GM19455 (cell line): ENCODE data around the gene HCN1.
"Not testable (repeated sequence)": the region's sequence is repeated elsewhere in the genome, so short reads cannot be mapped to it uniquely, and the experiment has no call there.

Experiments
- ATAC-seq: cut with Tn5 transposase; IDR thresholded peaks from one replicate; pipeline ENCODE4 v1.9.1; 2021; ENCODE audit not compliant: unreplicated experiment

Gene HCN1

GRCh38 chr5:45622365-45622764, 73.8 kb downstream of the HCN1 start:
- ATAC-seq, result no peak

- ATAC-seq, result no peak
These were observed 78.2 kb downstream of the HCN1 start for GRCh38 chr5:45617859-45618416.

DNA sequence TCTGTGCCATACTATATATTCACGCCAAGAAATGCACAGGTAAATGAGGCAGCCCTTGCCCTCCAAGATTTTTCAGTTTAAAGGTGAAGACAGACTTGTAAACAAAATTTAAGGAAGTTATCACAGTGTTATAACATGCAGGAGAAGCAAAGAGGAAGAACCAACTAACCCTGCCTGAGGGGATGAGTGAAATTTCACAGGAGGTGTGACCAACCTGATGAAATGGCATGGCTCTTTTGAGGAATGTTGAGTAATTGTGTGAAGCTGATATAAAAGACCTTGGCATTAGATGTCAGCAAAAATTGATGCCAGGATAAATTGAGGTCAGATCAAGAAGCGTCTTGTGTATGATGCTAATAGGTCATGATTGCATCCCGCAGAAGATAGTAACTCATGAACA, 86.5 kb downstream of the HCN1 start:
- ATAC-seq, result no peak

- no peak for ATAC-seq
These were observed 92.1 kb downstream of the HCN1 start for GRCh38 chr5:45604092-45604491.

- ATAC-seq, result no peak
These were observed 94.8 kb downstream of the HCN1 start for GRCh38 chr5:45601424-45601823.

DNA sequence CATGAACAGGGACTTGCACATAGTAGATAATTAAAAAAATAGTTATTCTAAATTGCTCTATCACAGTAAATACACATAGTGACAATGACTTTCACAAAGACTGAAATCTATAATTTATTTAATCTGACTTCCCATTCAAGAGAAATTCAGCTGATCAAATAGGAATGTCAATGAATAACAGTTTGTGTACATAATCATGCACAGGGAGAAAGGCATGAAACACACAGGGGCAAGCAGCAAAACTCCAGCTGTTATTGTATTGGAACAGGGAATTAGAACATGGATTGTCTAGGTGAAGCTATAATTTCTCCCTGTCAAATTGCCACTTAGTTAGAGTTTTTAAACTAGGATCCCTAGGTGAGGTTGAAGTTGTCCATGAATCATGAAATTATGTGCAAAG, 99.9 kb downstream of the HCN1 start:
- no peak for ATAC-seq

GRCh38 chr5:45586001-45586400, 110.2 kb downstream of the HCN1 start:
- ATAC-seq, result not testable (repeated sequence)

DNA sequence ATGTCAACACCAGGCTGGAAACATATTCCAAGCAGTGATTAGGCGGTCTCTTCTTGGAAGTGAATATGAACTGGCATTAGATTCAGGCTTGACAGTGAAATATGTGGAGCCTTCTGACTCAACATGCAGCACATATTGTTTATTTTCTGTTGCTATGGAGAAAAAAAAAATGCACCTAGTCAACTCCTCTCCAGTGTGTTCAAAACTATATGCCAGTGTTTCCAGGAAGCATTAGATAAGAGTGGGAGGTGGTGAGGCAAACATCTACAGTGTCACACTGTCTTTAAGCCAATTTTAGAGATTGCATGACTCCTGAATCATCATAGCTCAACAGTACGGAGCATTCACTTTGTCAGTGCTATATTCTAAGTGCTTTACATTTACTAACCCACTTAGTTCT, 117.9 kb downstream of the HCN1 start:
- ATAC-seq, result no peak

GRCh38 chr5:45568813-45569212, 127.4 kb downstream of the HCN1 start:
- no peak for ATAC-seq

DNA sequence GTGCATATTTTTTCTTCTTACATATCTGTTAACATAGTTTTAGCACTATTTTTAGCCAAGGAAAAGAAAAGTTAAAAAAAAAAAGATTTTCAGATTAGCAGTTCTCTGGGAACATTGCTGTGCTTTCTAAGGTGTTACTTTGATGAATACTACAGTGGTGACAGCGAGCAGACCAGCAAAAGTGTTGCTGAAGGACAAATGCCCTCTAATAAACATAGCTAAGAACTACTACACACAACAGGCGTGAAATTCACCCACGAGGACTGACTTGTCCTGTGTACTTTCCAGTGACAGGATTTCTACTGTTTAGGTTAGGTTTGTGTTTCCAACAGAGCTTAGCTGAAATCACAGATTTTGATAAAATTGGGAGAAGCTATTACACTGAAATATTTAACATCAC, 153.8 kb downstream of the HCN1 start:
- ATAC-seq, result no peak

DNA sequence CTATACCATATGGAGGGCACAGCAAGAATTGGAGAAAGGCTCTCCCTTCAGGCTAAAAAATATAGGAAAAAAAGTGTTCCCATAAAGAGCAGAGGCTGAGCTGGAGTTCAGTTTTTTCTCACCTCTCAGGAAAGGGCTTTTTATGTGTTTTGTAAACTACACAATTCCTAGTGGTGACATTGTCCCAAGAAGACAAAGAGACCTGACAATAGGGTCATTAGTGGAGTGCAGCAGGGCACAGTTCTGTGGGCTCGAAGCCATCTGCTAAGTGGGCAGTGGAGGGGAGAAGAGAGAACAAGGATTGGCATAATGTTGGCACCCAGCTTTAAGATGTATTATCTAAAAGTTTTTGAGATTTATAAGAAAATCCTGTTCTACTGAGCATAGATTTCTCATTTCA, 162.5 kb downstream of the HCN1 start:
- no peak for ATAC-seq

DNA sequence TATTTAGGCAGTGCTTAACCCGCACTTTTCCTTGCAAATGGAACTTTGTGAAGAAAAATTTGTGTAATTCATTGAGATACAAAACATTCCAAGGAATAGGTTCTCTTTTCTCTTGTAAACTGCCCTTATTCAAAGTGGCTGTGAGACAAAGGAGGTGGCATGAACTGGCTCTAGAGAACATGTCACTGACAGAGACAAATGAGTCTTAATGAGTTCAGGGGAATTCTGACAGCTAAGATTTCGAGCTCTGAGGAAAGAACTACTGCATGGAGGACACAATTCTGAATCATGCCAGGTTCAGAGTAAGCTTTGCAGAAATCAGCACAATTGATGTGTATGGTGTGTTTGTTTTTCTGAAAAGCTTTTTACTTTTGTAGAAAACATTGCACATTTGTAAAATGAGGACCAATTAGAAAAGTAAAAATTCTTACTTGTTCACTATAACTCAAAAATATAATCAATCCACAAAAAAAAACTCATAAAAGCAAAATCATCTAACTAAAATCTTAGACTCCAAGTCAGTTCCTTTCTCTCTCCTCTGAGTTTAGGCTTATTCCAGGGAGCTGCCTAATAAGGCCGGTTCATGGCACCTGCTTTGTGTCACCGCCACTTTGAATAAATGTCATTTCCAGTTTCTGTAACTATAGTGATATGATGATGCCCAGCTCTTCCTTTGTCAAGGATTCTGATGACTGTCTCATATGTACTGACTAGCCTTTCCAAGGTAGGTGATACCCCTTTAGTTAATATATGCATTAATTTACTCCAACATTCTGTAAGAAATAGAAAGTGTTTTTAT, 163.2 kb downstream of the HCN1 start:
- ATAC-seq, result no peak

- no peak for ATAC-seq
These were observed 175.1 kb downstream of the HCN1 start for GRCh38 chr5:45521067-45521466.

- no peak for ATAC-seq
These were observed 183.7 kb downstream of the HCN1 start for GRCh38 chr5:45512521-45512920.

- ATAC-seq, result no peak
These were observed 186.8 kb downstream of the HCN1 start for GRCh38 chr5:45509371-45509770.

GRCh38 chr5:45508135-45508534, 188.0 kb downstream of the HCN1 start:
- ATAC-seq, result no peak

- no peak for ATAC-seq
These were observed 189.0 kb downstream of the HCN1 start for GRCh38 chr5:45507178-45507577.

GRCh38 chr5:45499006-45499405, 197.2 kb downstream of the HCN1 start:
- not testable (repeated sequence) for ATAC-seq

DNA sequence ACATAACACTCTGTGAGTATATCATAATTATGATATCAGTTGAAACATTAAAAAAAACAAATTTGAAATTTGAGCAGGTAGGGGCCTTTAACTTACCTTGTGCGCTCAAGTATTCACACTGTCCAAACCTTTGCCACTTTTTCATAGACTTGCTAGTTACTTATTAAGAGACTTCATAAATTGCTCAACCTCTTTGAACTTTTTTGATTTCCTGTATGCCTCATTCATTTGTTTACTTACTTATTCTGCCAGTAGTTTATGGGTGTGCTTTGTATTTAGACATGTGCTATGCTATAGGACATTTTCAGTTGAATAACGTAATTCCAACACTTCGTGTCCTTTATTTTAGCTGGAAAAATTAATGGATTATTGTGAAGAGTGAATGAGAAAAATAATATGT, 204.8 kb downstream of the HCN1 start:
- ATAC-seq, result no peak

DNA sequence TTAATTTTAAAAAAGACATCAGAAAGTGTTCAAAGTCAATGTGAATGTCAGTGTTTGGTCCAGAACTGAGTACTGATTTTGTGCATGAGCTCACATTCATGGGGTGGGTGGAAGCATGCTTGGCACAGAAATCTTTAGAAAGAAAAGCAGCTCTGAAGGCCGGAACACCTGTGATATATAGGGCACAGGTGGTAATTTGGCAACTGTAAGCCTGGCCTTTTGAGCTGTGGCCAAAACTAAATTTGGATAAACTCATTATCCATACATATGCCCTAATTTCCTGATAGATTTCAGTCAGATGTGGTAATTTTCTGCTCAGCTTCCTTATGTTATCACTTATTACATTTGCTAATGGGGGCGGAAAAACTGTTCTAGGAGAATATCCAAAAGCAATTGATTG, 211.4 kb downstream of the HCN1 start:
- no peak for ATAC-seq

DNA sequence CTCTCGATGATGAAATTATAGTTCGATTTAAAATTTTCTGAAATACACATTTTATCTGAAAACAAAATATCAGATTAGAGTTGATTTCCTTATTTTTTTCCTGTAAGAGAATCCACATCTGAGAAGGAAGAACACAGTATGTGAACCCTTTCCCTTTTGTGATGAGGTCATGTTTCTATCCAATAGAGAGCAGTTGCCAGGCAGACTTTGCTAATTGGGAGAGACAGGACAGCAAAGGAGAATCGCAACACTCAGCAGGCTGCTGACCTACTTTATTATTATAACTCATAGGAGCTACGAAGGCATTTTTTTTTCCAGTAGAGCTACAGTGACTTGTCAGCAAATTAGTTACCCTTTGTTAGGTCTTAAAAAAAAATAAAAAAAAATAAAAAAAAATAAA, 242.1 kb downstream of the HCN1 start:
- no peak for ATAC-seq

- not testable (repeated sequence) for ATAC-seq
These were observed 251.3 kb downstream of the HCN1 start for GRCh38 chr5:45444856-45445255.

- ATAC-seq, result no peak
These were observed 255.7 kb downstream of the HCN1 start for GRCh38 chr5:45440466-45440865.
